NCI-H2081 treated with DMSO at 0.1 percent for 48 hours (cell line): ENCODE data around the gene SLC47A2.

ENCODE experiments used
- DNase-seq: peaks from one replicate; lab custom pipeline; 2025; lab: John Stamatoyannopoulos, UW

SLC47A2 gene

GRCh38 chr17:19664136-19664820 is 52.1 kb downstream of the SLC47A2 start:
- no peak for DNase-seq

DNA sequence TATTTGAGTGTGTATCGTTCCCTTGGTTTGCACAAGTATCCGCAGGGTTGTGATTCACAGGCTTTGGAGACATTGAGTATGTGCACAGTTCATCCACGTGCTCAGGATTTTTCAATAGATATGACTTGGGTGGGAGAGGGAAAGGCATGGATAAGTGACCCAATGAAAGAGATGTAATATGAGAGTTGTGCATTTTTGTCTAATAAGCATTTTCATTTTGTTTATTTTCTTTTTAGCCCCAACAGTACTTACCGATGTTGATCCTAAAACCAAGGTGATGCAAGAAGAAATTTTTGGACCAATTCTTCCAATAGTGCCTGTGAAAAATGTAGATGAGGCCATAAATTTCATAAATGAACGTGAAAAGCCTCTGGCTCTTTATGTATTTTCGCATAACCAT is 53.3 kb downstream of the SLC47A2 start:
- DNase-seq, result no peak

DNA sequence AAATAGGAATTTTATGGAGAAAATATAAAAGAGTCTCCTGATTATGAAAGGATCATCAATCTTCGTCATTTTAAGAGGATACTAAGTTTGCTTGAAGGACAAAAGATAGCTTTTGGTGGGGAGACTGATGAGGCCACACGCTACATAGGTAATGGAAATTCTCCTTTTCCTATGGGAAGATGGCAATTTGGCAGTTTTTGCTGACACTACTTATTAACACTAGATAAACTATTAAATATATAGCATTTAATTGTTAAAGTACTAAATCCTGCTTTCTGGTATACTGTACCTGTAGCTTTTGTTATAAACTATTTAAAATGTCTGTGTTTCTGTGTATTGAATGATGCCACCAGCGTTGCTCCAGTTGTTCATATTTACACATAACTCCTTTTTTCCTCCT is 55.3 kb downstream of the SLC47A2 start:
- no peak for DNase-seq

GRCh38 chr17:19660219-19660870 is 56.0 kb downstream of the SLC47A2 start:
- no peak for DNase-seq

DNA sequence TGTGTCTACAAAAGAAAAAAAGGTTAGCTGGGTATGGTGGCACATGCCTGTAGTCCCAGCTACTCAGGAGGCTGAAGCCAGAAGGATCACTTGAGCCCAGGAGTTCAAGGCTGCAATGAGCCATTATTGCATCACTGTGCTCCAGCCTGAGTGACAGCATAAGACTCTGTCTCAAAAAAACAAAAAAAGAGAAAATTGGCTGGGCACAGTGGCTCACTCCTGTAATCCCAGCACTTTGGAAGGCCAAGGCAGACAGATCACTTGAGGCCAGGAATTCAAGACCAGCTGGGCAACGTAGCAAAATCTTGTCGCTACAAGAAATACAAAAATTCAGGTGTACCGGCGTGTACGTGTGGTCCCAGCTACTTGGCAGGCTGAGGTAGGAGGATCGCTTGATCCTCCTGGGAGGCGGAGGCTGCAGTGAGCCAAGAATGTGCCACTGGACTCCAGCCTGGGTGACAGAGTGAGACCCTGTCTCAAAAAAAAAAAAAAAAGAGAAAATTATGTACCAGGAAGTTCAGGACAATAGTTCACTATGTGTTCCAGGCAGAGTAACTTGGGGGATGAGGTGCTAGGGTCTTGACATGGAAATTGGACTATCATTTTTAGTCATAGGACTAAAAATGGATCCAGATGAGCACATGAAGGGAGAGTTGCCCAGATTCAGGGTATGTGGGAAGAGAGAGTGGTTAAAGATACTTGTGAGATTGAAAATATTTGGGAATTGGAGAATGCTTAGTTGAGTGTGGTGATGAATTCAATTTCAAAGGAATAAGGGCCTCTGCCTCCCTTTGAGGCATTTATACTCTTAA is 56.8 kb downstream of the SLC47A2 start:
- DNase-seq, result no peak

- no peak for DNase-seq
Observed at GRCh38 chr17:19656851-19657581, 59.4 kb downstream of the SLC47A2 start.

GRCh38 chr17:19656336-19656735 is 60.0 kb downstream of the SLC47A2 start:
- no peak for DNase-seq

DNA sequence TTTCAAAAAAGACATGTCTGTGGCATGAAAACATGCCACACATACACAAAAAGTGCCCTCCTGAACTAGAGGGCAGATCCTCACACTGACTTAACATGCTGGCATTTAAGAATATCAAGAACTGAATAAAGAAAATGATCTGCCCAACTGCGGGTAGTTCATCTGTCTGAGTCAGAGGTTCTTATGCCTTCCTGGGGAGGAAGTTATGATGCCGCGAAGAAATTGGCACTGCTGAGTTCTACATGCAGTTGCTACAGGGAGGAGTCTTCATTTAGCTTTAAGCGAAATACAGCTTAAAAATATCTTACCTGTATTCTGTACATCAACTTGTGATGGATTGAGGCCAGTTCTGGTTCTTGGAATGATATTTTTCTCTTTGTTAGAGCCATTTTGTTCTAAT is 61.5 kb downstream of the SLC47A2 start:
- DNase-seq, result no peak

GRCh38 chr17:19654342-19654886 is 62.0 kb downstream of the SLC47A2 start:
- DNase-seq, result no peak

- no peak for DNase-seq
Observed at GRCh38 chr17:19652595-19652994, 63.8 kb downstream of the SLC47A2 start.

DNA sequence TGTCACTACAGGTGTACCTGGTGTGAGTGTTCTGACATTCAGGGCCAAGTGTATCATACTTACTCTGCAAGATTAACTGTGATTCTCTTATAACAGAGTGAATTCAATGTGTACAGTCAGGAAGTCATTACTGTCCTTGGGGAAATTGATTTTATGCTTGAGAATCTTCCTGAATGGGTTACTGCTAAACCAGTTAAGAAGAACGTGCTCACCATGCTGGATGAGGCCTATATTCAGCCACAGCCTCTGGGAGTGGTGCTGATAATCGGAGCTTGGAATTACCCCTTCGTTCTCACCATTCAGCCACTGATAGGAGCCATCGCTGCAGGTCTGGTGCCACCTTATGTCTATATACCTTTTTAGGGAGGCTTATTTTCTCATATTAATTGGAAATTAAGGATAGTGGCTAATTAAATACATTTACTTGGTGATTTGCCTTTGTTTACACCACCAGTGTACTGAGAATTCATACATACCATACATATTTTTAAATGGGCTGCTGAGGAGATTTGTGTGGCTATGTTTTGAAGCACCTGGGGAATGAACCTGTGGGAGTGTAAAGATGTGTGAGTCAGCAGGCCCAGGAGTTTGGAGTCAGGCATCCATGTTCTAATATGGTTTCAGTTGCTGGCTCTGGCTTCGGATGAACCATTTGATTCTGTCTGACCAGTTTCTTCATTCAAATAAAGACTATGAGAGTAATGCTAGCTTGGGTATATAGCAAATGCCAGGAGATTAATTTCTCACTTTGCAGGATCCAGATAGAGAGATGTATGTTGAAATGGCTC is 64.7 kb downstream of the SLC47A2 start:
- no peak for DNase-seq

GRCh38 chr17:19650826-19651225 is 65.6 kb downstream of the SLC47A2 start:
- DNase-seq, result no peak

GRCh38 chr17:19649274-19649541 is 67.2 kb downstream of the SLC47A2 start:
- DNase-seq, result no peak

DNA sequence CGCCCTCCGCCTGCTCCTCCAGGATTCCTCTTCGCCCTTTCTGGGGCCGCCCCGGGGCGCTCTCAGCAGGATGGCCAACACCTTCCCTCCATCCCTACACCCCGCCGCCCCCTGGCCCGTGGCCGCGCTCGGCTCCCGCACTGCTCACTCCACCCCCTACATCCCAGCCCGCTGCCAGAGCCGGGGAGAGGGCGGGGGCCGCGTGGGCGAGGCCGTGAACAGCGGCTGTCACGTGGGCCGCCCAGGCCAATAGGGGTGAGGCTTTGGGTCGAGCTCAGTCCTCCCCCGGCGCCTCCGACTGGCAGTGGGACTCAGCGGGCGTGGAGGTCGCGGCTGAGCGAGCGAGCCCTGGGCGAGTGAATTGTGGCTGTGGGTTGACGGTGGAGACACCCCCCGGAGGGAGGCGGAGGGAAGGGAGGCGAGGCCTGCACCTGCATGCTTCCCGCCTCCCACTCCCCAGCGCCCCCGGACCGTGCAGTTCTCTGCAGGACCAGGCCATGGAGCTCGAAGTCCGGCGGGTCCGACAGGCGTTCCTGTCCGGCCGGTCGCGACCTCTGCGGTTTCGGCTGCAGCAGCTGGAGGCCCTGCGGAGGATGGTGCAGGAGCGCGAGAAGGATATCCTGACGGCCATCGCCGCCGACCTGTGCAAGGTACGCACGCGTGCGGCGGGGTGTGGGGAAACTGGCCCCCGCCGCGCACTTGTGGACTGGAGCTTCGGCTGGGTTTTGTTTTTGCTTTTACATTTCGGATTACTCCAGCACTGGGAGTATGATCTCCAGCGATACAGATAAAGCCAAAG is 67.7 kb downstream of the SLC47A2 start, which contains the start of gene ALDH3A2:
Gene ALDH3A2 (plus strand): TSS at position 277 of the 799 bp plus-strand sequence. CDS start 221 bp downstream, at position 498.
- peak; percentile 5 for DNase-seq

DNA sequence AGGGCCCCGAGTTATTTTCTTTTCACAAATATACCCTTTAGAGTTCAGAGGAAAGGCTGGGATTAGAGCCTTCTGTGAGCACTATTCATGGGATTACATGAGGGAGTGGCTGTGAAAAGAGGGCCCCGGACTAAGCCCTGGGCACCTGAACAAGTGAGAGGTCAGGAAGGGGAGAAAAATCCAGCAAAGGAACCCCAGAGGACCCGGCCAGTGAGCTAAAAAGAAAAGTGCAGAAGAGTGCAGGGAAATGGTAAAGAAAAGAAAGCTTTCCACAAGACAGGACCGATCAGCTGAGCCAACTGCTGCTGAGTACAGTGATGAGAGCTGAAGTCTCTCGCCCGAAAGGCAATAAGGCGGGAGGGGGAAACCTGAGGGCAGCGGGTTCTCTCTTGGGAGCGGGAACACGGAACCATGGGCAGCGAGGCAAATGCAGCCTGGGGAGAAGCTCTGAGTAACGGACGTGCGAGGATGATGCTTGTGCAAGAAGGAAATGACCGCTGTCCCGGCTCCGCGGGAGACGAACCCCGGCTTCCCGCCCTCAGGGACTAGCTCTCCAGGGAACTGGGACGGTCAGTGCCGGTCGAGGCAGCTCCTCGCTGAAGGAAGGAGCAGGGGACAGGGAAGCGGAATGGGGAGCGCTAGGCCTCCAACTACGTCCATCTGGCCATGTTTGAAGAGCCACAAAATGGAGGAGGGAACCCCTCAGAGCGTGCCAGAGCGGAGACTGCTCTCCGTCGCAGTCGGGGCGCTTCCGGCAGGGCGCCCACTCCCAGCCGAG is 68.5 kb downstream of the SLC47A2 start:
- no peak for DNase-seq

DNA sequence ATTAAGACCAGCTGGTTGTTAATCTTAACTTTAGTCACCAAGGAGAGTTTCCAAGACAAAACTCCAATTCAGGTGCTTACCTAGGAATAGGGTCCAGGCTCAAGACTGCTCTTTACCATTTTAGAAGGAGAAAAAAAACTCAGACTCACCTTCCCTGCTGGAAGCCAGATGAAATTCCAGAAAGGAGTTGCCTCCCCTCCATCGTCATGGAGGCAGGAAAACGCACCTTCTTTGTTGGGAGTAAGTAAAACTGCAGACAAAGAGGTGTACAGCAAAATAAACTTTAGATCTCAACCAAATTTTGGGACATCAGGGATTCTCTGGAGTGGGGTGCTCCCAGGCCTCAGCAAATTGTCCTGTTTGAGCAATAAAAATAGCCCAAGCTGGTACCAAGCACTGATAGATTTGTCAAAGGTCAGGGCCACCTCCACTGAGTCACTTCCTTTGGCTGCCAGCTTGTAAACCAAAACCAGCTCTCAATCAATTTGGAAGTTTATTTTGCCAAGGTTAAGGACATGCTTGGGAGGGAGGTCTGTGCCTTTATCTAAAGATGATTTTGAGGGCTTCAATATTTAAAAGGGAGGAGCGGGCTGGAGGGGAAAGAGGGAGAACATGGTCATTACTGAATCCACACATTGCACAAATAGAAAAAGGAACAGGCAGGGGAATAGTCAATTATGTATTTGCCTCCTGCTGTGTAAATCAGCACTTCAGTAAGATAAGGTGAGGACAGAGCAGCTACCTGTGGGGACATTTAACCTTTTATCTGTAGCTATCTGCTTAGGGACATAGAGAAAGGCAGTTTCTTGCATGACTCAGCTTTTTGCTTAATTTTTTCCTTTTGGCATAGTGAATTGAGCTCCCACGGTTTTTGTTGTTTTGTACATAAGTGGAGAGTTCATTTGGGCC is 69.3 kb downstream of the SLC47A2 start:
- DNase-seq, result no peak

- DNase-seq, result no peak
Observed at GRCh38 chr17:19645734-19646201, 70.6 kb downstream of the SLC47A2 start.

DNA sequence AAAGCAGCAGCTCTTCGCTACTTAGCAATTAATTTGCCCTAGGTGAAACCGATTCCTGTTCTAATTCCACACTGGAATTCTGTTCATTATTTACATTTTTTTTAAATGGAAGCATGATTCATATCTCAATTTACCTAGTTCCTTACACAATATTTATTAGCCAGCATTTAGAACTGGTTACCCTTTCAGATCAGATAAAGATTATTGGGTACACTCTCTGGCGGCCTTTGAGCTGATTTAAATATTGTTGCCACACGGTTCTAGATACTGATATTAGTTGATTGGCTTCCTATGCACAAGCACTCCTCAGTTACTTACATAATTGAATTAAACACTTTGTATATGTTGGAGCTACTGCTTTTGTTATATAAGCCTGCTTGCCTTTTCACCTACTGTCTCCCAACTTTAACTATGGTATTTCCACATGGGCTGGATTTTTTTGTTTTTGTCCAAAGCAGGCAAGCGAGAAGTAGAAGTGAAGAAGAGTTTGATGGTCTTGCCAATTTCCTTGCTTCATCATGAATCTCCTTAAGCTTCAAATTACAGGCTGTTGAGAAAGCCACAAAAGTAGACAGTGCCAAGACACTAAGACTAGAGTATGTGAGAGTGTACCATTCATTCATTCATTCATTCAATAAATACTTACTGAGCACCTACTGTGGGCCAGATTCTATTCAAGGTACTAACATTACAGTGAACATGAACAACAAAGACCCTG is 71.7 kb downstream of the SLC47A2 start:
- no peak for DNase-seq
